NCI-H1694 treated with DMSO at 0.1 percent for 48 hours (cell line): ENCODE results near the gene RAD54L.
"Not testable (repeated sequence)": the region's sequence is repeated elsewhere in the genome, so short reads cannot be mapped to it uniquely, and the experiment has no call there.

ENCODE experiments used
- DNase-seq: peaks from one replicate; lab custom pipeline; 2025; lab: John Stamatoyannopoulos, UW

Gene RAD54L

DNA sequence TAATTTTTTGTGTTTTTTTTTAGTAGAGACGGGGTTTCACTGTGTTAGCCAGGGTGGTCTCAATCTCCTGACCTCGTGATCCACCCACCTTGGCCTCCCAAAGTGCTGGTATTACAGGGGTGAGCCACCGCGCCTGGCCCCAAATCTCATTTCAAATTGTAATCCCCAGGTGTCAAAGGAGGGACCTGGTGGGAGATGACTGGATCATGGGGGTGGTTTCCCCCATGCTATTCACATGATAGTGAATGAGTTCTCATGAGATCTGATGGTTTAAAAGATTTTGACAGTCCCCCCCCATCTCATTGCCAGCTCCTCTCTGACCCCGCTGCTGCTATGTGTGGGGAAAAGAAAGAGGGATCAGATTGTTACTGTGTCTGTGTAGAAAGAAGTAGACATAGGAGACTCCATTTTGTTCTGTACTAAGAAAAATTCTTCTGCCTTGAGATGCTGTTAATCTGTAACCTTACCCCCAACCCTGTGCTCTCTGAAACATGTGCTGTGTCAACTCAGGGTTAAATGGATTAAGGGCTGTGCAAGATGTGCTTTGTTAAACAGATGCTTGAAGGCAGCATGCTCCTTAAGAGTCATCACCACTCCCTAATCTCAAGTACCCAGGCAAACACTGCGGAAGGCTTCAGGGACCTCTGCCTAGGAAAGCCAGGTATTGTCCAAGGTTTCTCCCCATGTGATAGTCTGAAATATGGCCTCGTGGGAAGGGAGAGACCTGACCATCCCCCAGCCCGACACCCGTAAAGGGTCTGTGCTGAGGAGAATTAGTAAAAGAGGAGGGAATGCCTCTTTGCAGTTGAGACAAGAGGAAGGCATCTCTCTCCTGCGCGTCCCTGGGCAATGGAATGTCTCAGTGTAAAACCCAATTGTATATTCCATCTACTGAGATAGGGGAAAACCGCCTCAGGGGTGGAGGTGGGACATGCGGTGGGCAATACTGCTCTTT is 72.7 kb downstream of the RAD54L start:
- DNase-seq = not testable (repeated sequence)

DNA sequence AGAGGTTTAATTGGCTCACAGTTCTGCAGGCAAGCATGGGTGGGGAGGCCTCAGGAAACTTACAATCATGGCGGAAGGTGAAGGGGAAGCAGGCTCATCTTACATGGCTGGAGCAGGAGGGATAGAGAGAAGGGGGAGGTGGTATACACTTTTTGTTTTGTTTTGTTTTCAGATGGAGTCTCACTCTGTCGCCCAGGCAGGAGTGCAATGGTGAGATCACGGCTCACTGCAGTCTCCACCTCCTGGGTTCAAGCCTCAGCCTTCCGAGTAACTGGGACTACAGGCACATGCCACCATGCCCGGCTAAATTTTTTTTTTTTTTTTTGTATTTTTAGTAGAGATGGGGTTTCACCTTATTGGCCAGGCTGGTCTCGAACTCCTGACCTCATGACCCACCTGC is 74.6 kb downstream of the RAD54L start:
- not testable (repeated sequence) for DNase-seq

DNA sequence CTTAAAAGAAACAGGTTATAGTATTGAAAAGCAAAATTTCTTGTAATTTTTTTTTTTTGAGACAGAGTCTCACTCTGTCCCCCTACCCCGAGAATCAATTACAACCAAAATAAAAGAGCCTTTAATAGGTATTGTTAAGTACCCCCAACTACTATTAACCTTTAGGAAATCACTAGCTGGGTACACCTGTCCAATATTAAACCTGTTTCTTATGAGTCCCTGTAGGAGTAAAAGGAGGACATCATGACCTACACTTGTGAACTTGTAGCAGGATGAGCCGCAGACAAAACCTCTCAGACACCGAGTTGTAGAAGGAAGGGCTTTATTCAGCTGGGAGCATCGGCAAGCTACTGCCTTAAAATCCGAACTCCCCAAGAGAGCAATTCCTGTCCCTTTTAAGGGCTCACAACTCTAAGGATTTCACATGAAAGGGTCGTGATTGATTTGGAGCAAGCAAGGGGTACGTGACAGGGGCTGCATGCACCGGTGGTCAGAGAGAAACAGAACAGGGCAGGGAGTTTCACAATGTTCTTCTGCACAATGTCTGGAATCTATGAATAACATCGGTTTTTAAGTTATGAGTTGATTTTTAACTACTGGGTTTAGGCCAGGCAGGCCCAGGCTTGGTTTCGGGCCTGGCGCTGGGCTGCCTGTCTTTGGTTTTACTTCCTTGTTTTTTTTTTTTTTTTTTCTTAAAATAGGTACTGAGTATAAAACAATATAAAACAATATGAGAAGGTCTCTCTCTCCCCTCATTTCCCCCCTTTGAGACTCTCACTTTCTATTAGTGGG is 77.9 kb downstream of the RAD54L start:
- DNase-seq = not testable (repeated sequence)
